Smooth muscle cell (in vitro differentiated cells): ENCODE results near the gene SHB. TPM values are rescaled to one million over a fixed set of nuclear protein-coding genes. Genes with fewer than 3 reads are reported as not detected.

Experiments
- DNase-seq: peaks from one replicate; lab custom pipeline; 2025; ENCODE audit not compliant: unreplicated experiment; lab: John Stamatoyannopoulos, UW
- H2AFZ ChIP-seq: fragments of 200-600 bp; sonication (generic); 2 replicates; pipeline ENCODE4 v1.6.0; 2016; ENCODE audit warnings: antibody characterized with exemption, low read depth, mild to moderate bottlenecking
- H3F3A ChIP-seq: fragments of 200-600 bp; sonication (generic); 2 replicates; pipeline ENCODE4 v1.6.0; 2017; ENCODE audit warnings: antibody characterized with exemption, low read depth
- H3K27ac ChIP-seq: fragments of 200-600 bp; sonication (generic); 2 replicates; pipeline ENCODE4 v1.5.1; 2016; ENCODE audit warnings: low read depth, mild to moderate bottlenecking
- H3K27me3 ChIP-seq: fragments of 200-600 bp; sonication (generic); 2 replicates; pipeline ENCODE4 v1.6.1; 2016; ENCODE audit warnings: low read depth, mild to moderate bottlenecking
- H3K36me3 ChIP-seq: fragments of 200-600 bp; sonication (generic); 2 replicates; pipeline ENCODE4 v1.5.1; 2016; ENCODE audit warnings: low read depth
- H3K4me1 ChIP-seq: fragments of 200-600 bp; sonication (generic); 2 replicates; pipeline ENCODE4 v1.5.1; 2016; ENCODE audit warnings: low read depth
- H3K4me2 ChIP-seq: fragments of 200-600 bp; sonication (generic); 2 replicates; pipeline ENCODE4 v1.6.0; 2016; ENCODE audit warnings: mild to moderate bottlenecking
- H3K4me3 ChIP-seq: fragments of 200-600 bp; sonication (generic); 2 replicates; pipeline ENCODE4 v1.5.1; 2016; ENCODE audit warnings: mild to moderate bottlenecking
- H3K79me2 ChIP-seq: fragments of 200-600 bp; sonication (generic); 2 replicates; pipeline ENCODE4 v1.6.0; 2016; ENCODE audit warnings: low read depth, mild to moderate bottlenecking
- H3K9ac ChIP-seq: fragments of 200-600 bp; sonication (generic); 2 replicates; pipeline ENCODE4 v1.6.0; 2016; ENCODE audit warnings: low read depth
- H3K9me3 ChIP-seq: fragments of 200-600 bp; sonication (generic); replicated peaks from 2 replicates; pipeline ENCODE4 v1.5.1; 2016; ENCODE audit warnings: low read depth
- H4K20me1 ChIP-seq: fragments of 200-600 bp; sonication (generic); 2 replicates; pipeline ENCODE4 v1.6.0; 2016; ENCODE audit warnings: low read depth
- WGBS: methylation state at CpG from one replicate; pipeline ENCODE4 v1.1.7; 2016; ENCODE audit warnings: low lambda C conversion rate; 5-methylcytosine and 5-hydroxymethylcytosine counted together
- polyA plus RNA-seq: library from polyadenylated mRNA; unstranded; fragments of >200 nt; fragmentation: Nextera tagmentation; extraction: Ambion mirVana; gene quantifications from 2 replicates; pipeline ENCODE4 v1.2.1, GENCODE V29; 2016
- total RNA-seq: library from RNA; depleted of rRNA; stranded (reverse); fragments of >200 nt; gene quantifications from 2 replicates; pipeline ENCODE4 v1.2.3, GENCODE V29; 2014
- TF ChIP-seq, protein P1 (sequence below): fragments of 200-600 bp; sonication (generic); IDR thresholded peaks from 2 replicates; pipeline ENCODE4 v1.5.1; 2017; ENCODE audit warnings: borderline replicate concordance, mild to moderate bottlenecking, antibody characterized with exemption; ENCODE audit not compliant: insufficient read depth, poor library complexity, severe bottlenecking

The SHB gene, protein sequence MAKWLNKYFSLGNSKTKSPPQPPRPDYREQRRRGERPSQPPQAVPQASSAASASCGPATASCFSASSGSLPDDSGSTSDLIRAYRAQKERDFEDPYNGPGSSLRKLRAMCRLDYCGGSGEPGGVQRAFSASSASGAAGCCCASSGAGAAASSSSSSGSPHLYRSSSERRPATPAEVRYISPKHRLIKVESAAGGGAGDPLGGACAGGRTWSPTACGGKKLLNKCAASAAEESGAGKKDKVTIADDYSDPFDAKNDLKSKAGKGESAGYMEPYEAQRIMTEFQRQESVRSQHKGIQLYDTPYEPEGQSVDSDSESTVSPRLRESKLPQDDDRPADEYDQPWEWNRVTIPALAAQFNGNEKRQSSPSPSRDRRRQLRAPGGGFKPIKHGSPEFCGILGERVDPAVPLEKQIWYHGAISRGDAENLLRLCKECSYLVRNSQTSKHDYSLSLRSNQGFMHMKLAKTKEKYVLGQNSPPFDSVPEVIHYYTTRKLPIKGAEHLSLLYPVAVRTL
- total RNA-seq: 14.3 and 16.4 TPM in 2 replicates
- polyA plus RNA-seq: 32.4 and 35.0 TPM in 2 replicates

- WGBS: under 1% methylated on average over 82 of the region's 134 CpGs
- no peaks in the 10 kb centered on the region for H3K27me3 ChIP-seq
- TF ChIP-seq, protein P1, sequence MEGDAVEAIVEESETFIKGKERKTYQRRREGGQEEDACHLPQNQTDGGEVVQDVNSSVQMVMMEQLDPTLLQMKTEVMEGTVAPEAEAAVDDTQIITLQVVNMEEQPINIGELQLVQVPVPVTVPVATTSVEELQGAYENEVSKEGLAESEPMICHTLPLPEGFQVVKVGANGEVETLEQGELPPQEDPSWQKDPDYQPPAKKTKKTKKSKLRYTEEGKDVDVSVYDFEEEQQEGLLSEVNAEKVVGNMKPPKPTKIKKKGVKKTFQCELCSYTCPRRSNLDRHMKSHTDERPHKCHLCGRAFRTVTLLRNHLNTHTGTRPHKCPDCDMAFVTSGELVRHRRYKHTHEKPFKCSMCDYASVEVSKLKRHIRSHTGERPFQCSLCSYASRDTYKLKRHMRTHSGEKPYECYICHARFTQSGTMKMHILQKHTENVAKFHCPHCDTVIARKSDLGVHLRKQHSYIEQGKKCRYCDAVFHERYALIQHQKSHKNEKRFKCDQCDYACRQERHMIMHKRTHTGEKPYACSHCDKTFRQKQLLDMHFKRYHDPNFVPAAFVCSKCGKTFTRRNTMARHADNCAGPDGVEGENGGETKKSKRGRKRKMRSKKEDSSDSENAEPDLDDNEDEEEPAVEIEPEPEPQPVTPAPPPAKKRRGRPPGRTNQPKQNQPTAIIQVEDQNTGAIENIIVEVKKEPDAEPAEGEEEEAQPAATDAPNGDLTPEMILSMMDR: peak; percentile 48
- peak within 1 kb of the TSS; percentile 94 for H3K9ac ChIP-seq
- H3K4me1 ChIP-seq: peaks cover 32% of the 10 kb centered on the region
- H3F3A ChIP-seq: peaks cover 23% of the 10 kb centered on the region
- H3K4me2 ChIP-seq: peak within 1 kb of the TSS; percentile 99
- peak within 1 kb of the TSS; percentile 90 for H3K27ac ChIP-seq
- peak; percentile 82 for DNase-seq
- no peaks in the 10 kb centered on the region for H3K36me3 ChIP-seq
- peak within 1 kb of the TSS; percentile 99 for H2AFZ ChIP-seq
- H3K4me3 ChIP-seq: peak within 1 kb of the TSS; percentile 99
- H3K9me3 ChIP-seq: no peaks in the 10 kb centered on the region
- H3K79me2 ChIP-seq: peaks cover 45% of the 10 kb centered on the region
- H4K20me1 ChIP-seq: peaks cover 45% of the 10 kb centered on the region
These were observed at the start of gene SHB for GRCh38 chr9:38068701-38069628. TSS of gene SHB (minus strand) at chr9:38069227. CDS start at chr9:38068645, 582 bp downstream.

DNA sequence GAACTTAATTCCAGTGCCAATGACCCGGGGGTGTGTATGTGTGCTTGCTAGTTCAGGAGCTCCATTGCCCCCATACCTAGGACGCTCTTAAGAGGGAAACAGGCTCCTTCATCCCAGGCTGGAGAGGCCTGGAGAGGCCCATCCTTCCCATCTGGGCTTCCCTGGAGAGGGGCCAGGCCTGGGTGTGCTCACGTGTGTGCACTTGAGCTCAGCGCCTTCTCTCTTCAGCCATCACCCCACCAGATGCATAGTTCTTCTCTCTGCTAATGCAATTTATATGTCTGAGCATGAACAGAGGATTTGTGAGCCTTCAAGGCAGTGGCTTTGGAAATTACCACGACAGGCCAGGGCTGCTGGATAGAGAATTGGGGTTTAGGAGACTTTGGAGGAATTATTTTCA is 48.6 kb upstream of the SHB start:
- H3K9ac ChIP-seq: no peak overlapping the region
- no peak for DNase-seq
- WGBS: 72% methylated on average over 5 of the region's 5 CpGs
- peaks cover 4% of the 10 kb centered on the region for H3K27me3 ChIP-seq
- H3K4me1 ChIP-seq: no peaks in the 10 kb centered on the region
- no peak overlapping the region for H3K27ac ChIP-seq
- no peaks in the 10 kb centered on the region for H3K9me3 ChIP-seq
- no peak overlapping the region for H3K4me2 ChIP-seq
- H2AFZ ChIP-seq: no peak overlapping the region
- TF ChIP-seq, protein P1: no peak
- H3K79me2 ChIP-seq: no peaks in the 10 kb centered on the region
- no peaks in the 10 kb centered on the region for H4K20me1 ChIP-seq
- no peak overlapping the region for H3K4me3 ChIP-seq
- no peaks in the 10 kb centered on the region for H3F3A ChIP-seq
- no peaks in the 10 kb centered on the region for H3K36me3 ChIP-seq

- H3K9ac ChIP-seq: no peak overlapping the region
- no peak overlapping the region for H3K27ac ChIP-seq
- TF ChIP-seq, protein P1: no peak
- H3K4me3 ChIP-seq: no peak overlapping the region
- no peak overlapping the region for H3K4me2 ChIP-seq
- H2AFZ ChIP-seq: no peak overlapping the region
- H3K4me1 ChIP-seq: no peaks in the 10 kb centered on the region
- H3F3A ChIP-seq: no peaks in the 10 kb centered on the region
- H3K79me2 ChIP-seq: no peaks in the 10 kb centered on the region
- no peak for DNase-seq
- no peaks in the 10 kb centered on the region for H3K36me3 ChIP-seq
- H4K20me1 ChIP-seq: no peaks in the 10 kb centered on the region
- H3K9me3 ChIP-seq: no peaks in the 10 kb centered on the region
- peaks cover 4% of the 10 kb centered on the region for H3K27me3 ChIP-seq
These were observed 45.9 kb upstream of the SHB start for GRCh38 chr9:38114905-38115304.
